Natural killer cell treated with Interleukin-12 subunit alpha and Interleukin-12 subunit beta and Interleukin-15 and Interleukin-18, amount 100 ng/mL, for 72 hours (primary cell): ENCODE measurements around the gene CXCR1. TPM values are rescaled to one million over a fixed set of nuclear protein-coding genes. Genes with fewer than 3 reads are reported as not detected.
"Not testable (repeated sequence)": the region's sequence is repeated elsewhere in the genome, so short reads cannot be mapped to it uniquely, and the experiment has no call there.

Experiments
- ATAC-seq, 2 donors: fragments of 150-1000 bp; cut with Tn5 transposase in 1 of 2; sonication (Bioruptor Pico), chemical (Tn5 transposase) in 1 of 2; 2 replicates each; pipeline ENCODE4 v1.10.0; 2021
- DNase-seq: peaks from one replicate; pipeline ENCODE4 v3.0.0; 2022; ENCODE audit warnings: low spot score
- H3K27ac Mint-ChIP-seq, 2 donors: 1 replicate in 1 of 2; 2 replicates in 1 of 2; pipeline ENCODE4 v1.8.0; 2022; ENCODE audit warnings: mixed read lengths in 2 of 2, mild to moderate bottlenecking in 1 of 2, moderate library complexity in 1 of 2
- H3K27me3 Mint-ChIP-seq, 2 donors: 1 replicate in 1 of 2; 2 replicates in 1 of 2; pipeline ENCODE4 v1.8.0; 2022; ENCODE audit warnings: mixed read lengths in 2 of 2
- H3K36me3 Mint-ChIP-seq: one replicate; pipeline ENCODE4 v1.8.0; 2022; ENCODE audit warnings: mixed read lengths
- H3K4me1 Mint-ChIP-seq, 2 donors: 1 replicate in 1 of 2; 2 replicates in 1 of 2; pipeline ENCODE4 v1.8.0; 2022; ENCODE audit warnings: low read depth in 2 of 2, mixed read lengths in 2 of 2, mild to moderate bottlenecking in 1 of 2
- H3K4me3 Mint-ChIP-seq: one replicate; pipeline ENCODE4 v1.8.0; 2022; ENCODE audit warnings: mixed read lengths
- H3K9me3 Mint-ChIP-seq: 2 replicates; pipeline ENCODE4 v1.8.0; 2022; ENCODE audit warnings: mixed read lengths
- total RNA-seq, 2 donors: library from RNA; stranded (reverse); gene quantifications; one replicate each; pipeline ENCODE4 v1.2.3, GENCODE V29; 2022

CXCR1 gene
- total RNA-seq, 2 donors from 2014 or later, result 0.28 TPM; not detected in 1

GRCh38 chr2:218121789-218122188 is 45.0 kb downstream of the CXCR1 start:
- Mint-ChIP-seq H3K36me3 (peaks cover 15% of the 10 kb centered on the region), H3K4me1 (peaks cover 16 to 17% of the 10 kb centered on the region in 2 donors)
- DNase-seq, H3K9me3 Mint-ChIP-seq, H3K27me3 Mint-ChIP-seq, H3K4me3 Mint-ChIP-seq, H3K27ac Mint-ChIP-seq, ATAC-seq: not testable (repeated sequence)

Other genes with a start within 250 kb of the CXCR1 start
- gene TNS1, start 164.0 kb downstream of the CXCR1 start, total RNA-seq, result 1 to 10 TPM in 1 of 2 donors, under 1 TPM in 1; 0.29 to 2.1 TPM
- gene RUFY4, start 97.7 kb downstream of the CXCR1 start, total RNA-seq, result under 1 TPM in 1 of 2 donors, not detected in 1; 0.86 TPM
- gene CXCR2, start 40.9 kb downstream of the CXCR1 start, total RNA-seq, result 1 to 10 TPM in 1 of 2 donors, under 1 TPM in 1; 0.47 to 2.1 TPM
- gene ARPC2, start 50.2 kb upstream of the CXCR1 start, total RNA-seq, result 100 to 1,000 TPM; 509 to 675 TPM
- 1 to 10 TPM; 2.6 to 3.0 TPM for gene GPBAR1, start 94.1 kb upstream of the CXCR1 start, total RNA-seq
- 100 to 1,000 TPM in 1 of 2 donors, 10 to 100 TPM in 1; 75.6 to 104 TPM for gene AAMP, start 103.2 kb upstream of the CXCR1 start, total RNA-seq
- 10 to 100 TPM; 20.6 to 22.0 TPM for gene PNKD, start 103.6 kb upstream of the CXCR1 start, total RNA-seq
- 10 to 100 TPM; 42.8 to 79.0 TPM for gene TMBIM1, start 125.5 kb upstream of the CXCR1 start, total RNA-seq
- not detected for gene CATIP, start 189.9 kb upstream of the CXCR1 start, total RNA-seq
- gene SLC11A1, start 215.3 kb upstream of the CXCR1 start, total RNA-seq, result under 1 TPM in 1 of 2 donors, not detected in 1; 0.11 TPM
- 100 to 1,000 TPM in 1 of 2 donors, 10 to 100 TPM in 1; 92.5 to 106 TPM for gene CTDSP1, start 232.9 kb upstream of the CXCR1 start, total RNA-seq